ENCODE data around the gene ARHGAP40. TPM values are rescaled to one million over a fixed set of nuclear protein-coding genes. Genes with fewer than 3 reads are reported as not detected.

ARHGAP40 gene
- total and polyA plus RNA-seq, 2 of the 8 experiments (the other 6 are each of a cell fraction or from before 2014, with no cell fraction given), result 0.74 to 1.4 TPM

- TF ChIP-seq CBX5 (IDR thresholded peaks at IDR 0.05; ENCODE audit: low read depth, low read length) (no peak), RXRA (IDR thresholded peaks at IDR 0.05; ENCODE audit: insufficient read depth, low read depth, low read length) (no peak)
Measured at GRCh38 chr20:38581830-38582358, 19.7 kb upstream of the ARHGAP40 start (continued).

Measured in H1 (cell line).